ENCODE results near the gene ANKS3. TPM values are rescaled to one million over a fixed set of nuclear protein-coding genes. Genes with fewer than 3 reads are reported as not detected.

ANKS3 gene
- total and polyA plus RNA-seq, 10 of the 15 experiments (the other 5 are each of a cell fraction or from before 2014, with no cell fraction given) = 0.29 to 14.2 (median 8.5) TPM

GRCh38 chr16:4762205-4762604 lies 28.1 kb upstream of the ANKS3 start:
- BruUV-seq (replicated peaks) = no TSS peak
- Histone ChIP-seq H3K27me3 (replicated peaks in 1 of 2; ENCODE audit: control insufficient read depth in 2 of 2, insufficient read depth in 2 of 2, low read length in 1 of 2) (no peaks in the 10 kb centered on the region), H3K9me3 (replicated peaks; ENCODE audit: control insufficient read depth, insufficient read depth, low read length) (no peaks in the 10 kb centered on the region), H2AFZ (ENCODE audit: control insufficient read depth, low read depth, low read length) (no peak overlapping the region), H3K36me3 (ENCODE audit: control insufficient read depth in 2 of 2, insufficient read depth in 2 of 2, low read length in 1 of 2) (peaks cover 3 to 12% of the 10 kb centered on the region in 2 experiments), H3K27ac (ENCODE audit: control insufficient read depth, insufficient read depth) (no peak overlapping the region), H3K4me3 (no peak overlapping the region), H3K4me1 (ENCODE audit: control insufficient read depth, insufficient read depth, low read length) (peaks cover 5% of the 10 kb centered on the region; the same call in 1 of the 2 replicates), H3K4me2 (ENCODE audit: control insufficient read depth, insufficient read depth) (no peak overlapping the region), H3K9ac (ENCODE audit: control insufficient read depth, insufficient read depth, low read length) (no peak overlapping the region), H4K20me1 (ENCODE audit: control insufficient read depth, insufficient read depth) (no peaks in the 10 kb centered on the region), H3K79me2 (ENCODE audit: control insufficient read depth, insufficient read depth, low read length) (peaks cover 17% of the 10 kb centered on the region)
- ChIA-PET CTCF (interaction anchor here (0.6 kb wide), 1 partner anchor 47 kb away, joined by 4 read pairs; no protein-coding TSS in a partner anchor), SMC1A (ENCODE audit: uncharacterized antibody, unreplicated experiment) (no interaction called here), POLR2A (no interaction called here), RAD21 (ENCODE audit: unreplicated experiment) (no interaction called here)
- no peak for FAIRE-seq
- WGBS (ENCODE audit: insufficient coverage, insufficient replicate concordance, low lambda C conversion rate, missing lambda C conversion rate) = 98% methylated on average over 7 of the region's 9 CpGs
- intact Hi-C loops (cut with micrococcal nuclease; ENCODE audit: unreplicated experiment) = no loop called here
- no peak for ATAC-seq
- in situ Hi-C loops (cut with MboI) = no loop called here
- DNase-seq (ENCODE audit: low read depth, low spot score) = no peak
- no peak for TF ChIP-seq NRF1 (conservative IDR thresholded peaks at IDR 0.05; ENCODE audit: low read depth, low read length)
- no peak for TF ChIP-seq RUNX3 (IDR thresholded peaks at IDR 0.05; ENCODE audit: low read length)
- TF ChIP-seq MLLT1 (IDR thresholded peaks at IDR 0.05) = no peak
- no peak for TF ChIP-seq RAD51 (IDR thresholded peaks at IDR 0.05)
- TF ChIP-seq, protein P1, sequence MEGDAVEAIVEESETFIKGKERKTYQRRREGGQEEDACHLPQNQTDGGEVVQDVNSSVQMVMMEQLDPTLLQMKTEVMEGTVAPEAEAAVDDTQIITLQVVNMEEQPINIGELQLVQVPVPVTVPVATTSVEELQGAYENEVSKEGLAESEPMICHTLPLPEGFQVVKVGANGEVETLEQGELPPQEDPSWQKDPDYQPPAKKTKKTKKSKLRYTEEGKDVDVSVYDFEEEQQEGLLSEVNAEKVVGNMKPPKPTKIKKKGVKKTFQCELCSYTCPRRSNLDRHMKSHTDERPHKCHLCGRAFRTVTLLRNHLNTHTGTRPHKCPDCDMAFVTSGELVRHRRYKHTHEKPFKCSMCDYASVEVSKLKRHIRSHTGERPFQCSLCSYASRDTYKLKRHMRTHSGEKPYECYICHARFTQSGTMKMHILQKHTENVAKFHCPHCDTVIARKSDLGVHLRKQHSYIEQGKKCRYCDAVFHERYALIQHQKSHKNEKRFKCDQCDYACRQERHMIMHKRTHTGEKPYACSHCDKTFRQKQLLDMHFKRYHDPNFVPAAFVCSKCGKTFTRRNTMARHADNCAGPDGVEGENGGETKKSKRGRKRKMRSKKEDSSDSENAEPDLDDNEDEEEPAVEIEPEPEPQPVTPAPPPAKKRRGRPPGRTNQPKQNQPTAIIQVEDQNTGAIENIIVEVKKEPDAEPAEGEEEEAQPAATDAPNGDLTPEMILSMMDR (IDR thresholded peaks at IDR 0.05 in 2 of 3, conservative IDR thresholded peaks at IDR 0.05 in 1 of 3; ENCODE audit: control insufficient read depth in 2 of 3, extremely low read depth in 1 of 3, insufficient read depth in 1 of 3, low read depth in 3 of 3, low read length in 3 of 3) = no peak
- no peak for TF ChIP-seq ZBTB4 (CRISPR knock-in tag; IDR thresholded peaks at IDR 0.05)
- no peak for TF ChIP-seq HDGF (IDR thresholded peaks at IDR 0.05)
- TF ChIP-seq KLF5 (IDR thresholded peaks at IDR 0.05; ENCODE audit: partially characterized antibody) = no peak
- no peak for TF ChIP-seq ZNF217 (IDR thresholded peaks at IDR 0.05)
- TF ChIP-seq ZNF207 (IDR thresholded peaks at IDR 0.05; ENCODE audit: borderline replicate concordance) = no peak
- TF ChIP-seq EP300 (IDR thresholded peaks at IDR 0.05; ENCODE audit: borderline replicate concordance in 1 of 2, control insufficient read depth in 1 of 2, low read depth in 2 of 2, low read length in 2 of 2) = no peak
- TF ChIP-seq CHD2 (IDR thresholded peaks at IDR 0.05; ENCODE audit: borderline replicate concordance, low read depth, low read length) = no peak
- no peak for TF ChIP-seq SIN3A (IDR thresholded peaks at IDR 0.05; ENCODE audit: low read depth, low read length)
- no peak for TF ChIP-seq EED (IDR thresholded peaks at IDR 0.05; ENCODE audit: low read depth)
- TF ChIP-seq CEBPB (IDR thresholded peaks at IDR 0.05; ENCODE audit: borderline replicate concordance in 1 of 2, low read depth in 2 of 2, low read length in 2 of 2) = no peak
- TF ChIP-seq, protein P2, sequence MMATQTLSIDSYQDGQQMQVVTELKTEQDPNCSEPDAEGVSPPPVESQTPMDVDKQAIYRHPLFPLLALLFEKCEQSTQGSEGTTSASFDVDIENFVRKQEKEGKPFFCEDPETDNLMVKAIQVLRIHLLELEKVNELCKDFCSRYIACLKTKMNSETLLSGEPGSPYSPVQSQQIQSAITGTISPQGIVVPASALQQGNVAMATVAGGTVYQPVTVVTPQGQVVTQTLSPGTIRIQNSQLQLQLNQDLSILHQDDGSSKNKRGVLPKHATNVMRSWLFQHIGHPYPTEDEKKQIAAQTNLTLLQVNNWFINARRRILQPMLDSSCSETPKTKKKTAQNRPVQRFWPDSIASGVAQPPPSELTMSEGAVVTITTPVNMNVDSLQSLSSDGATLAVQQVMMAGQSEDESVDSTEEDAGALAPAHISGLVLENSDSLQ (IDR thresholded peaks at IDR 0.05) = no peak
